Activated CD4-positive, CD25-positive, alpha-beta regulatory T cell treated with anti-CD3 and anti-CD28 coated beads, Interleukin-2, amount 50 U/mL, for 16 hours (primary cell): ENCODE measurements around the gene TMEM205.

Experiments used
- DNase-seq: peaks from one replicate; pipeline ENCODE4 v3.0.0-alpha.2; 2020; ENCODE audit warnings: low read depth, low spot score

Gene TMEM205

GRCh38 chr19:11300811-11301120, 45.3 kb downstream of the TMEM205 start:
- DNase-seq, result no peak

- DNase-seq, result no peak
Observed at GRCh38 chr19:11299946-11300810, 45.9 kb downstream of the TMEM205 start.

GRCh38 chr19:11296264-11296663, 49.8 kb downstream of the TMEM205 start:
- no peak for DNase-seq

GRCh38 chr19:11295665-11296245, 50.3 kb downstream of the TMEM205 start, which contains the start of gene TSPAN16:
TSS of gene TSPAN16 (plus strand) at chr19:11296160. CDS start at chr19:11296298, 138 bp downstream.
- DNase-seq, result no peak

- DNase-seq, result no peak
Observed at GRCh38 chr19:11295180-11295579, 50.9 kb downstream of the TMEM205 start.

- DNase-seq, result peak; percentile 59
Observed at GRCh38 chr19:11293433-11294389, 52.4 kb downstream of the TMEM205 start.
